Fibroblast of the conjunctiva (primary cell): ENCODE measurements around the gene PDE8B.

ENCODE experiments used
- DNase-seq: peaks from one replicate; pipeline ENCODE4 v3.0.0-alpha.2; 2010; ENCODE audit warnings: low read depth

PDE8B gene

GRCh38 chr5:77325921-77326541 lies 115.6 kb downstream of the PDE8B start:
- DNase-seq: no peak

- no peak for DNase-seq
Observed at GRCh38 chr5:77326986-77327734, 116.7 kb downstream of the PDE8B start.

- no peak for DNase-seq
Observed at GRCh38 chr5:77328930-77329647, 118.6 kb downstream of the PDE8B start.

- DNase-seq: no peak
Observed at GRCh38 chr5:77329664-77330430, 119.4 kb downstream of the PDE8B start.

GRCh38 chr5:77333036-77333435 lies 122.6 kb downstream of the PDE8B start:
- DNase-seq: no peak

- no peak for DNase-seq
Observed at GRCh38 chr5:77333451-77334123, 123.1 kb downstream of the PDE8B start.

- no peak for DNase-seq
Observed at GRCh38 chr5:77337246-77337645, 126.8 kb downstream of the PDE8B start.

- DNase-seq: no peak
Observed at GRCh38 chr5:77337686-77338085, 127.2 kb downstream of the PDE8B start.

GRCh38 chr5:77339337-77339890 lies 128.9 kb downstream of the PDE8B start:
- no peak for DNase-seq

- DNase-seq: no peak
Observed at GRCh38 chr5:77343165-77343564, 132.7 kb downstream of the PDE8B start.

- DNase-seq: no peak
Observed at GRCh38 chr5:77347435-77348098, 137.1 kb downstream of the PDE8B start.

- DNase-seq: no peak
Observed at GRCh38 chr5:77353251-77353650, 142.8 kb downstream of the PDE8B start.

GRCh38 chr5:77354454-77354853 lies 144.0 kb downstream of the PDE8B start:
- DNase-seq: no peak

GRCh38 chr5:77355080-77355479 lies 144.6 kb downstream of the PDE8B start:
- no peak for DNase-seq

- no peak for DNase-seq
Observed at GRCh38 chr5:77355751-77356150, 145.3 kb downstream of the PDE8B start.

- DNase-seq: peak; percentile 16
Observed at GRCh38 chr5:77356740-77357139, 146.3 kb downstream of the PDE8B start.

- DNase-seq: peak; percentile 22
Observed at GRCh38 chr5:77358255-77359205, 148.1 kb downstream of the PDE8B start.

- DNase-seq: no peak
Observed at GRCh38 chr5:77359231-77359630, 148.8 kb downstream of the PDE8B start.

- DNase-seq: no peak
Observed at GRCh38 chr5:77360381-77360780, 149.9 kb downstream of the PDE8B start.

GRCh38 chr5:77360973-77361372 lies 150.5 kb downstream of the PDE8B start:
- no peak for DNase-seq
